GM19239 (cell line): ENCODE results near the gene MYBPC2.
"Not testable (repeated sequence)": the region's sequence is repeated elsewhere in the genome, so short reads cannot be mapped to it uniquely, and the experiment has no call there.

ENCODE experiments used
- DNase-seq: peaks from one replicate; pipeline ENCODE4 v3.0.0; 2011; ENCODE audit warnings: low spot score; ENCODE audit not compliant: insufficient read length
- FAIRE-seq: peaks from 2 replicates; lab custom pipeline; 2011; peaks lifted over from hg19 to GRCh38; lab: Jason Lieb, UNC

The MYBPC2 gene

DNA sequence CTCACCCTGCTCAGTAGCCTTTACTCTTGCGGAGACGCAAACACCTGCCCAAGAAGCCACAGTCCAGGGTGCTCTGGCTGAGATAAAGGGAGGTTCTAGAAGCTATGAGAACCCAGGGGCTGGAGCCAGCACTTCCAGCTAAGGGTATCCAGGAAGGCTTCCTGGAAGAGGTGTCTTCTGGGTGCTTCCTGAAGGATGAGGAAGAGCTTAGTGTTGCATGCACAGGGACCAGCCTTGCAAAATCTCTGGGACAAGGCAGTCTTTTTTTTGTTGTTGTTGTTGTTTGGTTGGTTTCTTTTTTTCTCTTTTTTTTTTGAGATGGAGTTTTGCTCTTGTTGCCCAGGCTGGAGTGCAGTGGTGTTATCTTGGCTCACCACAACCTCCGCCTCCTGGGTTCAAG is 20.6 kb downstream of the MYBPC2 start:
- FAIRE-seq (no peak), DNase-seq (no peak)

DNA sequence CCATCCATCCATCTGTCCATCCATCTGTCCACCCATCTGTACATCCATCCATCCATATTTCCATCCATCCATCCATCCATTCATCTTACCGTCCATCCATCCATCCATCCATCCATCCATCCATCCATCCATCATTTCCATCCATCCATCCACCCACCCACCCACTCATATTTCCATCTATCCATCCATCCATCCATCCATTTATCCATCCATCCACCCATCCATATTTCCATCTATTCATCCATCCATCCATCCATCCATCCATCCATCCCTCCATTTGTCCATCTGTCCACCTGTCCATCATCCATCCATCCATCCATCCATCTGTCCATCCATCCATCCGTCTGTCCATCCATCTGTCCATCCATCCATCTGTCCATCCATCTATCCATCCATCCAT is 23.3 kb downstream of the MYBPC2 start:
- DNase-seq = no peak
- no peak for FAIRE-seq

GRCh38 chr19:50457300-50457699 is 24.6 kb downstream of the MYBPC2 start:
- DNase-seq = no peak
- FAIRE-seq = no peak

DNA sequence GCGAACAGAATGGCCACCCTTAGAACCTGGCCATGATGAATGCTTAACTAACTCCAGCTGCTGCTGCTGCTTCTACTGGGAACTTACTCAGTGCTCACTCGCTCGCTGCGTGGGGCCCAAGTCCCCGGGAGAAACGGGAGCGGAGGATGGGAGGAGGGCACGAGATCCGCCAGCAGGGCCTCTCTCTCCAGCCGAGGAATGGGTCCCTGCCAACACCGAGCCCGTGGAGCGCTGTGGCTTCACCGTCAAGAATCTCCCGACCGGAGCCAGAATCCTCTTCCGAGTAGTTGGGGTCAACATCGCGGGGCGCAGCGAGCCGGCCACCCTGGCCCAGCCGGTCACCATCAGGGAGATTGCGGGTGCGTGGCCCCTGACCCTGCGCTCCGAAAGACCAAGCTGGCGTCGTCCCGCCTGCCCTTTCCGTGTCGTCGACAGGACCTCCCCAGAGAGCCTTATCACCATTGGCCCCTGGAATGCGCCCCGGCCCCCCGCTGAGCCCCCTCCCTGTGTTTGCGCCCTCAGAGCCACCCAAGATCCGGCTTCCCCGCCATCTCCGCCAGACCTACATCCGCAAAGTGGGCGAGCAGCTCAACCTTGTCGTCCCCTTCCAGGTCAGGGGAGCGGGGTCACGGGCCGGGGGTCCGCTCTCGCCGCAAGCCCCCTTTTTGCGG is 25.8 kb downstream of the MYBPC2 start:
- DNase-seq = no peak
- FAIRE-seq = no peak

- DNase-seq = no peak
- FAIRE-seq = no peak
Observed at GRCh38 chr19:50459067-50459456, 26.4 kb downstream of the MYBPC2 start.

DNA sequence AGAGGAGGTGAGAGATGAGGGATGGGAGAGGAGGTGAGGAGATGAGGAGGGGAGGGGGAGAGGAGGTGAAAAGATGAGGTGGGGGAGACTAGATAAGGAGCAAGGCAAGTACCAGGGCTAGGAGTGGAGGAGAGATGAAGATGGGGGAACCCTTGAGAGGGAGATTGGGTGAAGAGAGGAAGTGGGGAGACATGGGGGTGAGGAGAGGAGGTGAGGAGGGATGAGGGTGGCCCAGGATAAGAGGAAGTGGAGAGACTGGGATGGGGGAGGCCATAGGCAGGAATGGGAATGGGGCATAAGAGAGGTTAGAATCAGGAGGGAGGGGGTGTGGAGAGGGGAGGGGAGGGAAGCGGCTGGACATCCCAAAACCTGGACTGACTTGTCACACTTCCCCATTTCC is 26.9 kb downstream of the MYBPC2 start:
- FAIRE-seq (no peak), DNase-seq (no peak)

GRCh38 chr19:50460161-50460765 is 27.6 kb downstream of the MYBPC2 start:
- peak; percentile 85 for DNase-seq
- peak; percentile 97 for FAIRE-seq

DNA sequence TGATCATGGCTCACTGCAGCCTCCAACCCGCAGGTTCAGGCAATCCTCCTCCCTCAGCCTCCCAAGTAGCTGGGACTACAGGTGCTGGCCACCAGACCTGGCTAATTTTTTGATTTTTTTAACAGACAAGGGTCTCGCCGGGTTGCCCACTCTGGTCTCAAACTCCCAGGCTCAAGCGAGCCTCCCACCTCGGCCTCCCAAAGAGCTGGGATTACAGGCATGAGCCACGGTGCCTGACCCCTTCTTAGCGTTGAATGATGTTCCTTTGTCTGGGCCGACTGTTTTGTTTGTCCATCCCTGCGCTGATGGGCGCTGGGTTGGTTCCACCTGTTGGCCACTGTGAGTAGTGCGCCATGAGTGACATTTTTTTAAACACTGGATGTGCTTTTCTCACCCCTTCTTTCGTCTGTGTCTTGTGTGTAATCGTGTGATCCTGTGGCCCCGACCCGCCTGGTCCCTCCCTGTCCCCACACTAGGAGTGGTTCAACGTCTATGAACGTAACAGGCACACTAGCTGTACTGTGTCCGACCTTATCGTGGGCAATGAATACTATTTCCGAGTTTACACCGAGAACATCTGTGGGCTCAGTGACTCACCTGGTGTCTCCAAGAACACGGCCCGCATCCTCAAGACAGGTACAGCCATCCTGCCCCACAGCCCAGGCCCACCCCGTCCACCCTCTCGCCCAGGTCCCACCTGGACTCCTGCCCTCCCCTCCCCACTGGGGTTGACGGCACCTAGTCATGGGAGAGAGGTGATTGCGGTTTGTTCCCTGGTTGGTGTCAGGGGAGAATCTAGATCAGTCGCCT is 28.6 kb downstream of the MYBPC2 start:
- DNase-seq (peak; percentile 94), FAIRE-seq (peak; percentile 96)

- FAIRE-seq = no peak
- DNase-seq = no peak
Observed at GRCh38 chr19:50462970-50463369, 30.3 kb downstream of the MYBPC2 start.

DNA sequence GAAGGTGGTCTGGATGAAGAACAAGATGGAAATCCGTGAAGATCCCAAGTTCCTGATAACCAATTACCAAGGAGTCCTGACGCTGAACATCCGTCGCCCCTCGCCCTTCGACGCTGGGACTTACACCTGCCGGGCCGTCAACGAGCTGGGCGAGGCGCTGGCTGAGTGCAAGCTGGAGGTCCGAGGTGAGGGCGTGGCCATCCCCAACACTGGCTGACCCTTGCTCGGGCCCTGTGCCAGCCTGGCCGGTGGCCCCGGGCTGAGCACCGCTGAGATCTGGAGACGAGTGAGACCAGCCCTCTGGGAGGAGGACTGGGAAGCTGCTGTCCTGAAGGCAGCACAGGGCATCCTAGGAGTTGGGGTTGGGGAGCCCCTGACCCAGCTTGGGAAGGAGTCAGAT is 31.7 kb downstream of the MYBPC2 start:
- FAIRE-seq (no peak), DNase-seq (no peak)

GRCh38 chr19:50465000-50465399 is 32.3 kb downstream of the MYBPC2 start:
- DNase-seq (no peak), FAIRE-seq (no peak)

GRCh38 chr19:50465986-50466705 is 33.5 kb downstream of the MYBPC2 start:
- DNase-seq = no peak
- FAIRE-seq = no peak

DNA sequence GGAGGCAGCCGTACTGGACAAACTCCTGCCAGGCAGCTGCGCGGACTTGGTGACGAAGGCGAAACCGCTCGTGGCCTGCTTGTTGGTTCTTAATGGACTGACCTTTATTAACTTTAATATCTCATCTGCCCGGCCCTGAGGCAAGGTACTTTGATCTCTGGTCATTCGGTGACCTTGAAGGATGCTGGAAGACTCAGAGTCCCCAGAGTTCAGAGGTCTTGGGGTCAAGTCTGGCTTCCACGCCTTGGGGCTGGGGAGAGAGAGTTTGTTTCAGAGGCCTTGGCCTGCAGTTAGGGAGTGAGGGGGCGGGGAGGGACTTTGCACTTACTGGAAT is 34.0 kb downstream of the MYBPC2 start:
- no peak for DNase-seq
- no peak for FAIRE-seq

GRCh38 chr19:50467566-50467965 is 34.9 kb downstream of the MYBPC2 start:
- FAIRE-seq = no peak

GRCh38 chr19:50468818-50469217 is 36.1 kb downstream of the MYBPC2 start:
- FAIRE-seq = no peak
- DNase-seq = no peak

More at GRCh38 chr19:50467566-50467965, 34.9 kb downstream of the MYBPC2 start:
- no peak for DNase-seq

DNA sequence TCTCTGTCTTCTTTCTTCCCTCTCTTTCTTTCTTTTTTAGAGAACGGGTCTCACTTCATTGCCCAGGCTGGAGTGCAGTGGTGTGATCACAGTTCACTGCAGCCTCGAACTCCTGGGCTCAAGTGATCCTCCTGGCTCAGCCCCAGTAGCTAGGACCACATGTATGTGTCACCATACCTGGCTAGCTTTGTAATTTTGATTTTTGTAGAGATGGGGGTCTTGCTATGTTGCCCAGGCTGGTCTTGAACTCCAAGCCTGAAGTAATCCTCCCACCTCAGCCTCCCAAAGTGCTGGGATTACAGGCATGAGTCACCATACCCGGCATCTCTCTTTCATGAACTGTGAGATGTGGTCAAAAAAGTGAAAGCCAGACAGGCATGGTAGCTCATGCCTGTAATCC is 40.6 kb downstream of the MYBPC2 start:
- DNase-seq, FAIRE-seq: not testable (repeated sequence)

- DNase-seq = no peak
- FAIRE-seq = no peak
Observed at GRCh38 chr19:50475101-50475568, 42.4 kb downstream of the MYBPC2 start.

- DNase-seq (no peak), FAIRE-seq (no peak)
Observed at GRCh38 chr19:50475736-50476223, 43.1 kb downstream of the MYBPC2 start.

DNA sequence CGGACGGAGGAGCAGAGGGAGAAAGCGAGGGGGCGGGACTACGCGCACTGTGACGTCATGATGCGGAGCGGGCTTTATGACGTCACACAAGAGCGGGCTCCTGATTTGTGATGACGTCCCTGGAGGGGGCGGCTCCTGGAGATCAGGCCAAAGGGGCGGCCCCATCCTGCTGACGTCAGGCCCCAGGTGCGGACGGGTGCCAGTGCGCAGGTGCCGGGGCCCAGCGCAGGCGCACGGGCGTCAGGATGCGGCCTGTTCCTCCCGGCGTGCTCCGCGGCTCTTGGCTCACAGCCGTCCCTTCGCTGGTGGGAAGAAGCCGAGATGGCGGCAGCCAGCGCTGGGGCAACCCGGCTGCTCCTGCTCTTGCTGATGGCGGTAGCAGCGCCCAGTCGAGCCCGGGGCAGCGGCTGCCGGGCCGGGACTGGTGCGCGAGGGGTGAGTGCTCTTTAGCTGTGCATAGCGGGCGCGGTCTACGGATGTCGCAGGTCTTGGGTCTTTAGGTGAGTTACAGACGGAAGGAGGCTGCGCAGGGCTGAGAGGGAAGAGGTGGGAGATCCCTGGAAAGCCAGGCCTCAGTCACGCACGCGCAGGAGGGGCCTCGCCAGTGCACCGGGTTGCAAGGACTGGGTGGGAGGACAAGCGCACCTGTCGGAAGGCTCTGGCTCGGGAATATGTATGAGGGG is 43.7 kb downstream of the MYBPC2 start, which contains the start of the genes EMC10 and GARIN5A:
Gene EMC10 (plus strand): TSS at position 284 of the 683 bp plus-strand sequence. CDS start 38 bp downstream, at position 322.
Gene GARIN5A (minus strand): TSS at position 625 of the 683 bp plus-strand sequence. CDS start 460 bp downstream, at position 165.
- DNase-seq (peak; percentile 100), FAIRE-seq (peak; percentile 80)

GRCh38 chr19:50476907-50477238 is 44.2 kb downstream of the MYBPC2 start:
- FAIRE-seq (no peak), DNase-seq (no peak)
